ENCODE data around the gene AKAP9. TPM values are rescaled to one million over a fixed set of nuclear protein-coding genes. Genes with fewer than 3 reads are reported as not detected.
"Not testable (repeated sequence)": the region's sequence is repeated elsewhere in the genome, so short reads cannot be mapped to it uniquely, and the experiment has no call there.

AKAP9 gene
- total RNA-seq, 6 experiments from 2014 or later, result 24.6 to 30.4 (median 26.4) TPM

GRCh38 chr7:92095380-92095779 is 154.7 kb downstream of the AKAP9 start:
- H3K9me3 Mint-ChIP-seq, result no peaks in the 10 kb centered on the region
- no peak for TF ChIP-seq CTCF (IDR thresholded peaks at IDR 0.05)
- peaks cover 20% of the 10 kb centered on the region for H3K4me1 Mint-ChIP-seq (ENCODE audit: low read depth)
- H3K4me3 Mint-ChIP-seq, result no peak overlapping the region
- no peak for DNase-seq
- H3K27ac Mint-ChIP-seq, result no peak overlapping the region
- H3K27me3 Mint-ChIP-seq (ENCODE audit: insufficient read depth), result no peaks in the 10 kb centered on the region
- peaks cover 20% of the 10 kb centered on the region for H3K36me3 Mint-ChIP-seq (ENCODE audit: low read depth)

GRCh38 chr7:92100534-92100933 is 159.9 kb downstream of the AKAP9 start:
- H3K4me3 Mint-ChIP-seq, result no peak overlapping the region
- peaks cover 21% of the 10 kb centered on the region for H3K36me3 Mint-ChIP-seq (ENCODE audit: low read depth)
- TF ChIP-seq CTCF (IDR thresholded peaks at IDR 0.05), result no peak
- no peaks in the 10 kb centered on the region for H3K9me3 Mint-ChIP-seq
- H3K27ac Mint-ChIP-seq, result no peak overlapping the region
- no peak for DNase-seq
- peaks cover 8% of the 10 kb centered on the region for H3K4me1 Mint-ChIP-seq (ENCODE audit: low read depth)
- H3K27me3 Mint-ChIP-seq (ENCODE audit: insufficient read depth), result no peaks in the 10 kb centered on the region

- peak; percentile 24 for DNase-seq
- H3K4me1 Mint-ChIP-seq (ENCODE audit: low read depth), result not testable (repeated sequence)
Observed at GRCh38 chr7:92102862-92103261, 162.2 kb downstream of the AKAP9 start.

GRCh38 chr7:92108821-92109220 is 168.2 kb downstream of the AKAP9 start:
- H3K27ac Mint-ChIP-seq, result no peak overlapping the region
- no peaks in the 10 kb centered on the region for H3K9me3 Mint-ChIP-seq
- TF ChIP-seq CTCF (IDR thresholded peaks at IDR 0.05), result no peak
- H3K27me3 Mint-ChIP-seq (ENCODE audit: insufficient read depth), result peaks cover 1% of the 10 kb centered on the region; the same call in 1 of the 2 replicates
- no peak for DNase-seq
- no peak overlapping the region for H3K4me3 Mint-ChIP-seq
- peaks cover 20% of the 10 kb centered on the region for H3K36me3 Mint-ChIP-seq (ENCODE audit: low read depth)
- H3K4me1 Mint-ChIP-seq (ENCODE audit: low read depth), result no peaks in the 10 kb centered on the region

More at GRCh38 chr7:92102862-92103261, 162.2 kb downstream of the AKAP9 start:
- not testable (repeated sequence) for H3K4me3 Mint-ChIP-seq; H3K9me3 Mint-ChIP-seq; H3K27ac Mint-ChIP-seq; H3K27me3 Mint-ChIP-seq (ENCODE audit: insufficient read depth)
- peaks cover 21% of the 10 kb centered on the region for H3K36me3 Mint-ChIP-seq (ENCODE audit: low read depth)

- TF ChIP-seq CTCF (IDR thresholded peaks at IDR 0.05), result no peak
- H3K27me3 Mint-ChIP-seq (ENCODE audit: insufficient read depth), result peaks cover 1% of the 10 kb centered on the region; the same call in 1 of the 2 replicates
- no peaks in the 10 kb centered on the region for H3K4me1 Mint-ChIP-seq (ENCODE audit: low read depth)
- no peak for DNase-seq
- peaks cover 28% of the 10 kb centered on the region for H3K36me3 Mint-ChIP-seq (ENCODE audit: low read depth)
- H3K9me3 Mint-ChIP-seq, result no peaks in the 10 kb centered on the region
- H3K4me3 Mint-ChIP-seq, result no peak overlapping the region
- no peak overlapping the region for H3K27ac Mint-ChIP-seq
Observed at GRCh38 chr7:92110857-92111256, 170.2 kb downstream of the AKAP9 start.

- DNase-seq, result no peak
- no peaks in the 10 kb centered on the region for H3K9me3 Mint-ChIP-seq
- H3K27ac Mint-ChIP-seq, result no peak overlapping the region
- H3K4me3 Mint-ChIP-seq, result no peak overlapping the region
- H3K4me1 Mint-ChIP-seq (ENCODE audit: low read depth), result no peaks in the 10 kb centered on the region
- peaks cover 36% of the 10 kb centered on the region for H3K36me3 Mint-ChIP-seq (ENCODE audit: low read depth)
- no peaks in the 10 kb centered on the region; the same call in 1 of the 2 replicates for H3K27me3 Mint-ChIP-seq (ENCODE audit: insufficient read depth)
- TF ChIP-seq CTCF (IDR thresholded peaks at IDR 0.05), result no peak
Observed at GRCh38 chr7:92115821-92116220, 175.2 kb downstream of the AKAP9 start.
